ENCODE results near the gene FILIP1. TPM values are rescaled to one million over a fixed set of nuclear protein-coding genes. Genes with fewer than 3 reads are reported as not detected.

The FILIP1 gene
- total and polyA plus RNA-seq, 4 donors: 2.0 to 10.4 (median 5.4) TPM

GRCh38 chr6:75429061-75429703, 64.4 kb downstream of the FILIP1 start:
- DNase-seq (ENCODE audit: low read depth in 4 of 6, low spot score in 6 of 6): no peak
- no peaks in the 10 kb centered on the region for H3K4me1 ChIP-seq (ENCODE audit: control insufficient read depth, insufficient read depth, low read length)
- H3K9me3 ChIP-seq (ENCODE audit: control insufficient read depth, insufficient read depth, low read length): no peaks in the 10 kb centered on the region
- no peak overlapping the region for H3K27ac ChIP-seq (ENCODE audit: low read depth, low read length)
- H3K27me3 ChIP-seq (ENCODE audit: control insufficient read depth, insufficient read depth, low read length): no peaks in the 10 kb centered on the region
- H3K4me3 ChIP-seq (ENCODE audit: low read depth, low read length): no peak overlapping the region
- WGBS (ENCODE audit: insufficient coverage): 65% methylated on average over 2 of the region's 2 CpGs
- H3K36me3 ChIP-seq (ENCODE audit: control insufficient read depth, insufficient read depth, low read length): no peaks in the 10 kb centered on the region

DNA sequence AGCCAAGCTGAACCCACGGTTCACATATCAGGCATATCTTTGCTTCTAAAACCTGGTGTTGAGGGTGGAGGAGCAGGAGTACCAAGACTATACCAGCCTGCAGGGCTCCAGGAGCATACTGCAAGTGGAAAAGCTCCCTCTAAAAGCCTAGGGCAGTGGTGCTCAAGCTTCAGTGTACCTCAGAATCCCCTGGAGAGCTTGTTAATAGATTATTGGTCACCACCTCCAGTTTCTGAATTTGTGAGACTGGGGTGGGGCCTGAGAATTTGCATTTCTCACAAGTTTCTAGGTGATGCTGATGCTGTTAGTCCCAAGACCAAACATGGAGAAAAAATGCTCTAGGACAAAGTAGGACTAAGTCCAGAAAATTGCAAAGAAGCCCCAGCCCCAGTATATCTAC, 65.4 kb downstream of the FILIP1 start:
- no CpG with 5 or more reads among the region's 1 CpG for WGBS (ENCODE audit: insufficient coverage)
- H3K27me3 ChIP-seq (ENCODE audit: control insufficient read depth, insufficient read depth, low read length): no peaks in the 10 kb centered on the region
- no peak overlapping the region for H3K27ac ChIP-seq (ENCODE audit: low read depth, low read length)
- no peaks in the 10 kb centered on the region for H3K36me3 ChIP-seq (ENCODE audit: control insufficient read depth, insufficient read depth, low read length)
- H3K4me1 ChIP-seq (ENCODE audit: control insufficient read depth, insufficient read depth, low read length): no peaks in the 10 kb centered on the region
- no peak overlapping the region for H3K4me3 ChIP-seq (ENCODE audit: low read depth, low read length)
- no peak for DNase-seq (ENCODE audit: low read depth in 4 of 6, low spot score in 6 of 6)
- no peaks in the 10 kb centered on the region for H3K9me3 ChIP-seq (ENCODE audit: control insufficient read depth, insufficient read depth, low read length)

DNA sequence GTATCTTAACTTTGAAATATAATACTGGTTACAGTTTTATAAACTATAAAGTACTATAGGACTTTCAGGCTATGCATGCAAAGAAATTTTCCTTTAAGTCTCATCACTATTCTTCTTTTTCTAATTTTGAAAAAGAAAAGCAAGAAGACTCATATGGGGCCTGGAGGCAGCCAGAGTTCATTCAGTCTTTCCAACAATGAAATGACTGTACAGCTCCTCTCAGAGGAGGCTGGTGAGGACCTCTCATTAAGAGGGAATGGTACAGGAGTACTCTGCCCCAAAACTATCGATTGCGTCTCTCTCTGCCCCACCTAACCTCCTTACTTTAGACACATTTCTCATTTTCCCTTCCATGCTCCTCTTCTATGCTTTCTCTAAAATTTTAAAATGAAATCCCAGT, 66.3 kb downstream of the FILIP1 start:
- H3K27me3 ChIP-seq (ENCODE audit: control insufficient read depth, insufficient read depth, low read length): no peaks in the 10 kb centered on the region
- DNase-seq (ENCODE audit: low read depth in 4 of 6, low spot score in 6 of 6): no peak
- H3K36me3 ChIP-seq (ENCODE audit: control insufficient read depth, insufficient read depth, low read length): no peaks in the 10 kb centered on the region
- 100% methylated on average over 2 of the region's 2 CpGs for WGBS (ENCODE audit: insufficient coverage)
- H3K4me3 ChIP-seq (ENCODE audit: low read depth, low read length): no peak overlapping the region
- H3K27ac ChIP-seq (ENCODE audit: low read depth, low read length): no peak overlapping the region
- H3K4me1 ChIP-seq (ENCODE audit: control insufficient read depth, insufficient read depth, low read length): no peaks in the 10 kb centered on the region
- no peaks in the 10 kb centered on the region for H3K9me3 ChIP-seq (ENCODE audit: control insufficient read depth, insufficient read depth, low read length)

DNA sequence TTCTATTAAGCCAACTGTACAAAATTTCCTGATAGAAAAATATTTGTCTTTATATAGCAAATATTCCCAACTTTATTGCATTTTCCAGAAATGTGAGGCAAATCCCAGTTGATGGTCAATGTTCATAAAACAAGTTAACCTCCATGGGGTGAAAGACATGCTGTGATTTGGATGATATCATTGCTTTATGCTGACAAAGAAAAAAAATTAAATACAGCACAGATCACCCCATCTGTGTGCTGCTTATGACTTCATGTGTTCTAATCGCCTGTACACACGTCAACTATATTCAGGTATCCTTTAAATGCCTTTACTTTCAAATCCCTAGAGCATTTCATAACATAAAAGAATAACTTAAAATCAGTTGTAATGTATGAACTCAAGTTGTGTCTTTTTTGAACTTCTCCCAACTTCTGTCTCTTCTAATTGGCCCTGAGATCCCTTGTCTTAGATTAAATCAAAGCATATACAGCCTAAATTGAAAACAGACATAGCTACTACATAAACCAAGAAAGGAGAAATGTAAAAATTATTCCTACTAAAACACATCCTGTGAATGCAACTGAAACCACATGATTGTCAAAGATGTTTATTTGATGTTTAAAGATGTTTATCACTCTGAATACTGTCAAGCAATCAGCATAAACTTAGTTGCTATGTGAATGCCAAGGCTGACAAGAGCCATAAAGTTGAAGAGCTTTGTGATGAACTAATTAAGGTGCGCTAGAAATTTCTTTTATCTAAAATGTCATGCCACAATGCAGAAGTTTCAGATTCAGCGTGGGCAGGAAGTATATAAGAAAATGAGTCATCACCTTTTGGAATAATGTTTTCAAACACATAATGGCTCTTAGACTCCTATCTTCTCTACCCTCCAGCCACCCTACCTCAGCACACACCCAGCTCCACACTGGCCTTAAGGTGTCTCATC, 68.7 kb downstream of the FILIP1 start:
- no CpG with 5 or more reads among the region's 4 CpGs for WGBS (ENCODE audit: insufficient coverage)

DNA sequence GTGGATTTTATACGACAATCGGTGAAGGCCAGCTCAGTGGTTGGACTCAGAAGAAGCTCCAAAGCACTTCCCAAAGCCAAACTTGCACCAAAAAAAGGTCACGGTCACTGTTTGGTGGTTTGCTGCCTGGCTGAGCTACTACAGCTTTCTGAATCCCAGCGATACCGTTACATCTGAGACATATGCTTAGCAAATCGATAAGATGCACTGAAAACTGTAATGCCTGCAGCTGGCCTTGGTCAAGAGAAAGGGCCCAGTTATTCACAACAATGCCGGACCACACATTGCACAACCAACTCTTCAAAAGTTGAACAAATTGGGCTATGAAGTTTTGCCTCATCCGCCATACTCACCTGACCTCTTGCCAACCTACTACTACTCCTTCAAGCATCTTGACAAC, 70.2 kb downstream of the FILIP1 start:
- Histone ChIP-seq H3K27me3 (ENCODE audit: control insufficient read depth, insufficient read depth, low read length) (no peaks in the 10 kb centered on the region), H3K36me3 (ENCODE audit: control insufficient read depth, insufficient read depth, low read length) (no peaks in the 10 kb centered on the region), H3K9me3 (ENCODE audit: control insufficient read depth, insufficient read depth, low read length) (no peaks in the 10 kb centered on the region), H3K4me1 (ENCODE audit: control insufficient read depth, insufficient read depth, low read length) (no peaks in the 10 kb centered on the region), H3K4me3 (ENCODE audit: low read depth, low read length) (no peak overlapping the region), H3K27ac (ENCODE audit: low read depth, low read length) (no peak overlapping the region)
- WGBS (ENCODE audit: insufficient coverage): 93% methylated on average over 8 of the region's 8 CpGs
- DNase-seq (ENCODE audit: low read depth in 4 of 6, low spot score in 6 of 6): no peak

More for the DNA sequence above, 68.7 kb downstream of the FILIP1 start:
- no peak overlapping the region for H3K27ac ChIP-seq (ENCODE audit: low read depth, low read length)
- H3K9me3 ChIP-seq (ENCODE audit: control insufficient read depth, insufficient read depth, low read length): no peaks in the 10 kb centered on the region
- DNase-seq (ENCODE audit: low read depth in 4 of 6, low spot score in 6 of 6): no peak
- no peaks in the 10 kb centered on the region for H3K36me3 ChIP-seq (ENCODE audit: control insufficient read depth, insufficient read depth, low read length)
- H3K4me3 ChIP-seq (ENCODE audit: low read depth, low read length): no peak overlapping the region
- H3K4me1 ChIP-seq (ENCODE audit: control insufficient read depth, insufficient read depth, low read length): no peaks in the 10 kb centered on the region
- H3K27me3 ChIP-seq (ENCODE audit: control insufficient read depth, insufficient read depth, low read length): no peaks in the 10 kb centered on the region

GRCh38 chr6:75422024-75422639, 71.5 kb downstream of the FILIP1 start:
- no CpG with 5 or more reads among the region's 1 CpG for WGBS (ENCODE audit: insufficient coverage)
- Histone ChIP-seq H3K27me3 (ENCODE audit: control insufficient read depth, insufficient read depth, low read length) (no peaks in the 10 kb centered on the region), H3K4me1 (ENCODE audit: control insufficient read depth, insufficient read depth, low read length) (no peaks in the 10 kb centered on the region), H3K9me3 (ENCODE audit: control insufficient read depth, insufficient read depth, low read length) (no peaks in the 10 kb centered on the region), H3K4me3 (ENCODE audit: low read depth, low read length) (no peak overlapping the region), H3K36me3 (ENCODE audit: control insufficient read depth, insufficient read depth, low read length) (no peaks in the 10 kb centered on the region), H3K27ac (ENCODE audit: low read depth, low read length) (no peak overlapping the region)
- no peak for DNase-seq (ENCODE audit: low read depth in 4 of 6, low spot score in 6 of 6)

- Histone ChIP-seq H3K36me3 (ENCODE audit: control insufficient read depth, insufficient read depth, low read length) (no peaks in the 10 kb centered on the region), H3K27me3 (ENCODE audit: control insufficient read depth, insufficient read depth, low read length) (no peaks in the 10 kb centered on the region), H3K4me1 (ENCODE audit: control insufficient read depth, insufficient read depth, low read length) (no peaks in the 10 kb centered on the region), H3K4me3 (ENCODE audit: low read depth, low read length) (no peak overlapping the region), H3K27ac (ENCODE audit: low read depth, low read length) (no peak overlapping the region), H3K9me3 (ENCODE audit: control insufficient read depth, insufficient read depth, low read length) (no peaks in the 10 kb centered on the region)
- DNase-seq (ENCODE audit: low read depth in 4 of 6, low spot score in 6 of 6): no peak
- 91% methylated on average over 9 of the region's 11 CpGs for WGBS (ENCODE audit: insufficient coverage)
Observed at GRCh38 chr6:75421316-75422023, 72.1 kb downstream of the FILIP1 start.

DNA sequence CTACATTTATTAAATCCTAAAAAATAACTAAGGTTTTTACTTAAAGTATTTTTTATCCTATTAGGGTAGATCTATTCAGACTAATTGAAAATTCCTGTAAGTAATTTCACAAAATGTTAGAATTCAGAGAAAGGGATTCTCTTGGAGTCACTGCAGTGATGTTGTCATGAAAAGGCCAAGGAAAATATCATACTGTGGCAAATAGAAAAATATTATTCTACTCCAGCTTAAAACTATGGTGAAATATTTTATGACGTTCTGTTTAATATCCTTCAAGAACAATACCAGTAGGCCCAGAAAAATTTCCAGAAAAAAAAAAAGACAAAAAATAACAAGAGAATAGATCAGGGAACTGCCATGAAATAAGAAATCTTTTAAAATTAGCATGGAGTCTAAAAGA, 73.6 kb downstream of the FILIP1 start:
- no peaks in the 10 kb centered on the region for H3K4me1 ChIP-seq (ENCODE audit: control insufficient read depth, insufficient read depth, low read length)
- no peaks in the 10 kb centered on the region for H3K36me3 ChIP-seq (ENCODE audit: control insufficient read depth, insufficient read depth, low read length)
- no peaks in the 10 kb centered on the region for H3K27me3 ChIP-seq (ENCODE audit: control insufficient read depth, insufficient read depth, low read length)
- no peak for DNase-seq (ENCODE audit: low read depth in 4 of 6, low spot score in 6 of 6)
- no peaks in the 10 kb centered on the region for H3K9me3 ChIP-seq (ENCODE audit: control insufficient read depth, insufficient read depth, low read length)
- no peak overlapping the region for H3K27ac ChIP-seq (ENCODE audit: low read depth, low read length)
- no CpG with 5 or more reads among the region's 1 CpG for WGBS (ENCODE audit: insufficient coverage)
- no peak overlapping the region for H3K4me3 ChIP-seq (ENCODE audit: low read depth, low read length)

DNA sequence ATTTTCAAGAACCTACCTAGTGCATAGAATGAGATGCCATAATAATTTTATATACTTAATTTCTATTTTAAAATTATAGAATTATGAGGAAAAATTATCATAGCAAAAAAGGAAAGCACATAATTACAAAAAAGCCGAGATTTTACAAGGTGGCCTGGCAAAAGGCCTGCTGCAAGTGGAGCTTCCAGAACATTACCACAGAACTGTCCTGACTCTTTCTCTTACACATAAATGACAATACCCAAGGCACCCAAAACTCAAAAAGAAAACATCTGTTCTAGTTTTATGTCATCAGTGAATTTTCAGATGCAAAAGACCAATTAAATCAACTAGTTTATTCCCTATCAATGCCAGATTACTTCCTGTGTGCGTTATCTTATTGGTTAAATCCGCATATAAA, 74.2 kb downstream of the FILIP1 start:
- no peak overlapping the region for H3K4me3 ChIP-seq (ENCODE audit: low read depth, low read length)
- no peaks in the 10 kb centered on the region for H3K9me3 ChIP-seq (ENCODE audit: control insufficient read depth, insufficient read depth, low read length)
- H3K4me1 ChIP-seq (ENCODE audit: control insufficient read depth, insufficient read depth, low read length): no peaks in the 10 kb centered on the region
- DNase-seq (ENCODE audit: low read depth in 4 of 6, low spot score in 6 of 6): no peak
- no peak overlapping the region for H3K27ac ChIP-seq (ENCODE audit: low read depth, low read length)
- WGBS (ENCODE audit: insufficient coverage): 100% methylated on average over 2 of the region's 3 CpGs
- no peaks in the 10 kb centered on the region for H3K27me3 ChIP-seq (ENCODE audit: control insufficient read depth, insufficient read depth, low read length)
- H3K36me3 ChIP-seq (ENCODE audit: control insufficient read depth, insufficient read depth, low read length): no peaks in the 10 kb centered on the region

Data from spinal cord (tissue), 10 donors.